Left ventricle myocardium inferior (tissue), 1 donor: Measurements from ENCODE around the gene PROB1. TPM values are rescaled to one million over a fixed set of nuclear protein-coding genes. Genes with fewer than 3 reads are reported as not detected.

Source experiments
- DNase-seq: peaks from one replicate; pipeline ENCODE4 v3.0.0-alpha.2; 2020
- H3K27ac ChIP-seq: fragments of 200-600 bp; replicated peaks from 2 replicates; pipeline ENCODE4 v1.8.0; 2021
- H3K27me3 ChIP-seq: fragments of 200-600 bp; 2 replicates; pipeline ENCODE4 v1.8.0; 2021; ENCODE audit warnings: low read depth
- H3K36me3 ChIP-seq: fragments of 200-600 bp; 2 replicates; pipeline ENCODE4 v1.8.0; 2021
- H3K4me1 ChIP-seq: fragments of 200-600 bp; 2 replicates; pipeline ENCODE4 v1.8.0; 2021
- H3K4me3 ChIP-seq: fragments of 200-600 bp; 2 replicates; pipeline ENCODE4 v1.8.0; 2021; ENCODE audit warnings: mild to moderate bottlenecking, moderate library complexity
- H3K9me3 ChIP-seq: fragments of 200-600 bp; replicated peaks from 2 replicates; pipeline ENCODE4 v1.8.0; 2021
- CTCF ChIP-seq: fragments of 200-600 bp; IDR thresholded peaks from 2 replicates; pipeline ENCODE4 v1.8.0; 2021; ENCODE audit warnings: antibody characterized with exemption, mild to moderate bottlenecking, borderline replicate concordance
- intact Hi-C: fragments of 100-400 bp; cut with micrococcal nuclease; formaldehyde crosslinking; loops from one replicate; pipeline ENCODE4 v1.11.0; 2022
- total RNA-seq: library from RNA; stranded (reverse); fragmentation: NEBNext Ultra II Directional; extraction: Animal tissue kit (Norgen Biotek cat#: 25700); gene quantifications from one replicate; pipeline ENCODE4 v1.2.1, GENCODE V29; 2021
- donor health status: DM: no; HTN: yes; CAD: no; lungs with severe emphysema.

PROB1 gene
- total RNA-seq, 1 donor from 2014 or later = 46.3 TPM

DNA sequence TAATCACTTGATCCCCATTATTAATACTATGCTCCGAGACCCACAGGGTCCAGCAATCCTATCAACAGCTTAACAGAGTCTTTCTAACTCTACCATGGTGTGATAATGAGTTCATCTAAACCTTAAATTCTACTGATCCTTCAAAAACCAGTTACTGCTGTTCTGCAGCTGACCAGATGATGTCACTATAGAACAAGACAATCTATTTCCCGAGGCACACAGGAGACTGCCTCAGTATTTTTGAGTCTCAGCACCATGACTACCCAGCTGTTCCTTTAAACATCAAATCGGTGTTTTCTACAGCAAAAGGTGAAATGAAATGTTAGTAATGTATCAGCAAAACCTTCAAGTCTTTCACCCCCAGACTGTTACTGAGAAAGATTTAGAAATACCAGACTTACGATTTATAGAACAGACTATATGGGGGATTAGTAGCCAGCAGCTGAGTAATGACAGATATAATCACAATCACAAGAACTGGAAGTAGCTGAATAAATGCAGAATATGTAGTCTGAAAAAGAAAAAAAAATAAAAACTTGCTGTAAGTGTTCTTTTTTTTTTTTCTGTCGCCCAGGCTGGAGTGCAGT is 27.5 kb upstream of the PROB1 start:
- peaks cover 47% of the 10 kb centered on the region for H3K36me3 ChIP-seq
- H3K27me3 ChIP-seq = no peaks in the 10 kb centered on the region
- intact Hi-C loops = loop anchor here (2.0 kb wide), 1 partner anchor 90 kb away; no protein-coding TSS in a partner anchor
- TF ChIP-seq CTCF = peak; percentile 90
- no peak overlapping the region for H3K4me3 ChIP-seq
- H3K9me3 ChIP-seq = no peaks in the 10 kb centered on the region
- H3K4me1 ChIP-seq = peaks cover 35% of the 10 kb centered on the region
- no peak for DNase-seq
- H3K27ac ChIP-seq = no peak overlapping the region

- intact Hi-C loops = no loop called here
- TF ChIP-seq CTCF = no peak
- Histone ChIP-seq H3K36me3 (peaks cover 18% of the 10 kb centered on the region), H3K27me3 (no peaks in the 10 kb centered on the region), H3K4me3 (peak overlapping the region; percentile 17), H3K9me3 (no peaks in the 10 kb centered on the region), H3K27ac (peak overlapping the region; percentile 91), H3K4me1 (peaks cover 64% of the 10 kb centered on the region)
- DNase-seq = no peak
Observed at GRCh38 chr5:139419226-139420192, 24.6 kb upstream of the PROB1 start.

DNA sequence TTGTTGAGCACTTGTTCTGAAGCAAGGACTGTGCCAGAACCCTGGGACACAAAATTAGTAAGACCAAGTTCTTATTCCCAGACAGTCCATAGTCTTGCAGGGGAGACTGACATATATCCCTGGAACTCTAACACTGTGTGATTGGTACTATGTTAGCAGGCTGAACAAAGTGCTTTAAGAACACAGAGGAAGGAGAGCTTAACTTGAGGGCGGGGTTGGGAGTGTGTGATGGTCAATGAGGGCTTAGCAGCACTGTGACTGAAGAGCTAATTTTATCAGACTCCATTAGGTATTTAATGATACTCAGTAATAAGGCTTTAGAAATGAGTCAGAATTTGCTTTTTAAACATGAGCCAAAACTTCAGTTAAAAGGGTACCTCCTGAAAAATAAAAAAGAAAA is 23.9 kb upstream of the PROB1 start:
- Histone ChIP-seq H3K36me3 (peaks cover 11% of the 10 kb centered on the region), H3K27me3 (no peaks in the 10 kb centered on the region), H3K4me1 (peaks cover 71% of the 10 kb centered on the region), H3K27ac (peak overlapping the region; percentile 91), H3K4me3 (peak overlapping the region; percentile 17), H3K9me3 (no peaks in the 10 kb centered on the region)
- TF ChIP-seq CTCF = no peak
- no peak for DNase-seq
- intact Hi-C loops = no loop called here

DNA sequence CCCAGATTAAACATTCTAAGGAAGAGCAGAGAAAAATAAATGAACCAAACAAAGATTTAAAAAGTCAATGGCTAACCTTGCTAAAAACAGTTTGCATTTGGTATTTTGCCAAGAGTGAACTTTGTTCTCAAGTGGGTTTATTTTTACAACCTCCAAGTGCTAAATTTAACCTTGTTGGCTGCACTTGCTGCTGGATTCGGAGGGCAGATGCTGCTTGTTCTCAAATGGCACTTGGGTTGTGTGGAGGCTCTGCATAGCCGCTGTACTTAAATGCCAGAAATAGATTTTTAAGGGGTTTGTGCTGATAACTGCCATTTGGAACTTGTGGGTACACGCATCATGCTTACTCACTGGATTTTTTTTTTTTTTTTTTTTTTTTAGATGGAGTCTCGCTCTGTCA is 22.3 kb upstream of the PROB1 start:
- Histone ChIP-seq H3K4me3 (peak overlapping the region; percentile 17), H3K4me1 (peaks cover 74% of the 10 kb centered on the region), H3K36me3 (peaks cover 15% of the 10 kb centered on the region), H3K27me3 (no peaks in the 10 kb centered on the region), H3K9me3 (no peaks in the 10 kb centered on the region), H3K27ac (peak overlapping the region; percentile 91)
- TF ChIP-seq CTCF = no peak
- intact Hi-C loops = no loop called here
- no peak for DNase-seq

DNA sequence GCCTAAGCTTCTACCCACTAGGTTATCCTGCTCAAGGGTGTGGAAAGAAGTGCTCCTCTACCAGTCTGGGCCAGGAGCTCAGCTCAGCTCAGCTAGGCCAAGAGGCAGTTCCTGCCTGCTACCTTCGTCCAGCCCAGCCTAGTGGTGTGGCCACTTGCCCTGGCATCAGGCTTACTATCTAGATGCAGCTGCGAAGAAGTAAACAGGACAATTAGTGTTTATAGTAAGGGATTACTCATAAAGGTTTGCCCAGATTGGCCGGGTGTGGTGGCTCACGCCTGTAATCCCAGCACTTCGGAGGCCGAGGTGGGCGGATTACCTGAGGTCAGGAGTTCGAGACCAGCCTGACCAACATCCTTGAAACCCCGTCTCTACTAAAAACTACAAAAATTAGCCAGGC is 21.7 kb upstream of the PROB1 start:
- Histone ChIP-seq H3K4me1 (peaks cover 74% of the 10 kb centered on the region), H3K36me3 (peaks cover 16% of the 10 kb centered on the region), H3K27me3 (no peaks in the 10 kb centered on the region), H3K9me3 (no peaks in the 10 kb centered on the region), H3K27ac (peak overlapping the region; percentile 91), H3K4me3 (peak overlapping the region; percentile 17)
- TF ChIP-seq CTCF = no peak
- no peak for DNase-seq
- intact Hi-C loops = no loop called here
